ENCODE results near the gene NAALADL2.
"Not testable (repeated sequence)": the region's sequence is repeated elsewhere in the genome, so short reads cannot be mapped to it uniquely, and the experiment has no call there.

NAALADL2 gene

DNA sequence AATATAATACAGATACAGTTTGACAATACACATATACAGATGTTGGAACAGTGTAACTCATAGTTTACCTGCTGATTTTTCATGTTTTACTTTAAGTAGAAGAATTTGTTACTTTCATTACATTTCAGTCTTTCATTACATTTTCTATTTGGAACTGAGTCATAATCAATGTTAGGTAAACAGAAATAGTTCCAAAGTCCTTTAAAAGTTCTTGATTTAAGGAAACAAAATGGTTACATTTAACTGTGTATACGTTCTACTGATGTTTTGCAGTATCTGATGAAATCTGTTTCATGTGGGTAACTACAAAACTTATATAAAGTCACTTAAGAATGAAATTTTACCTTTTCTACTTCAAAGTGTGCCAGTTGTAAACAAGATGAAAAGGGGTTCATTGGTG, 721.2 kb downstream of the NAALADL2 start:
- H3K27me3 Mint-ChIP-seq: no peaks in the 10 kb centered on the region
- no peak overlapping the region for H3K4me3 Mint-ChIP-seq
- H3K36me3 Mint-ChIP-seq: no peaks in the 10 kb centered on the region
- H3K27ac Mint-ChIP-seq: no peak overlapping the region
- no peaks in the 10 kb centered on the region for H3K9me3 Mint-ChIP-seq (ENCODE audit: low read depth)
- no peaks in the 10 kb centered on the region for H3K4me1 Mint-ChIP-seq (ENCODE audit: low read depth)

GRCh38 chr3:175585898-175586297, 726.8 kb downstream of the NAALADL2 start:
- no peaks in the 10 kb centered on the region for H3K36me3 Mint-ChIP-seq
- H3K27ac Mint-ChIP-seq: no peak overlapping the region
- no peak overlapping the region for H3K4me3 Mint-ChIP-seq
- H3K4me1 Mint-ChIP-seq (ENCODE audit: low read depth): no peaks in the 10 kb centered on the region
- no peaks in the 10 kb centered on the region for H3K27me3 Mint-ChIP-seq
- H3K9me3 Mint-ChIP-seq (ENCODE audit: low read depth): peaks cover 3% of the 10 kb centered on the region

DNA sequence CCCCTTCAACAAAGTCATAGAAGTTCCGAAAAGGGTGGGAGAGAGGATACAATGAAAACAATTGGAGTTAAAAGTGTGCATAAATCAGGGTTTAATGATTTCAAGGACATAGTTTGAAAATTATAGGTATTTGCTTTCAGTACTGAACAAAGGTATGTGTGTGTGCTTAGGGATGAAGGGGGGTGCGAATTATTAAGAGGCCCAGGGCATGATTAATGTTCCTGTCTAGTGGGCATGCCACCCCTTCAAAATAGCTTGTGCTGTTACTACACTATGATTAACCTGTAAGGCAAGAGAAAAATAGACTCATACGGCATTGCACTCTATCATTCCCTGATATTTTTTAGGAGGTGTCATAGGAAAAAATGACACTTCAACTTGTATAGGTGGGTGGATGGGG, 731.6 kb downstream of the NAALADL2 start:
- no peaks in the 10 kb centered on the region for H3K27me3 Mint-ChIP-seq
- no peak overlapping the region for H3K27ac Mint-ChIP-seq
- no peak overlapping the region for H3K4me3 Mint-ChIP-seq
- H3K36me3 Mint-ChIP-seq: no peaks in the 10 kb centered on the region
- peaks cover 9% of the 10 kb centered on the region for H3K9me3 Mint-ChIP-seq (ENCODE audit: low read depth)
- H3K4me1 Mint-ChIP-seq (ENCODE audit: low read depth): no peaks in the 10 kb centered on the region

- Mint-ChIP-seq H3K4me3 (no peak overlapping the region), H3K9me3 (ENCODE audit: low read depth) (peaks cover 9% of the 10 kb centered on the region), H3K27ac (no peak overlapping the region), H3K4me1 (ENCODE audit: low read depth) (no peaks in the 10 kb centered on the region), H3K36me3 (no peaks in the 10 kb centered on the region), H3K27me3 (no peaks in the 10 kb centered on the region)
These were observed 732.2 kb downstream of the NAALADL2 start for GRCh38 chr3:175591375-175591774.

GRCh38 chr3:175593331-175593730, 734.2 kb downstream of the NAALADL2 start:
- H3K9me3 Mint-ChIP-seq (ENCODE audit: low read depth): peaks cover 6% of the 10 kb centered on the region
- H3K27ac Mint-ChIP-seq: no peak overlapping the region
- no peak overlapping the region for H3K4me3 Mint-ChIP-seq
- H3K27me3 Mint-ChIP-seq: no peaks in the 10 kb centered on the region
- H3K36me3 Mint-ChIP-seq: no peaks in the 10 kb centered on the region
- H3K4me1 Mint-ChIP-seq (ENCODE audit: low read depth): no peaks in the 10 kb centered on the region

GRCh38 chr3:175598740-175599139, 739.6 kb downstream of the NAALADL2 start:
- Mint-ChIP-seq H3K36me3 (no peaks in the 10 kb centered on the region), H3K27ac (no peak overlapping the region), H3K4me3 (no peak overlapping the region), H3K4me1 (ENCODE audit: low read depth) (no peaks in the 10 kb centered on the region), H3K27me3 (no peaks in the 10 kb centered on the region), H3K9me3 (ENCODE audit: low read depth) (peaks cover 6% of the 10 kb centered on the region)

DNA sequence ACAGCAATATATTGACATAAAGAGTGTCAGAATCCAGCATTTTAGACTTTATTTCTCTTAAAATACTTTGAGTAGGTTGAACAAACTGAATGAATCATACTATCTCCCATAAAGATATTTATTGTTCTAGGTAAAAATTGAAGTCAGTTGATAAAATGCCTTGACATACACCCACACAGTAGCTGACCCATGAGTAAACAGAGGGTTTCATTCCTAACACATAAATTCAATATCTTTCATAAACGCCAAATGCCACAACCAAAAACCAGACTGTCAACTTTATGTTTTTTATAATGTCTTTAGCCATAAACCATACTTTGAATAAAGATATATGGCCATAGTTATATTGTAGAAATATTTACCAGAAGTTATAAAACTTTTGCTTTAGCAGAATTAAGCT, 742.4 kb downstream of the NAALADL2 start:
- no peak overlapping the region for H3K4me3 Mint-ChIP-seq
- no peaks in the 10 kb centered on the region for H3K9me3 Mint-ChIP-seq (ENCODE audit: low read depth)
- H3K36me3 Mint-ChIP-seq: no peaks in the 10 kb centered on the region
- no peak overlapping the region for H3K27ac Mint-ChIP-seq
- H3K4me1 Mint-ChIP-seq (ENCODE audit: low read depth): no peaks in the 10 kb centered on the region
- no peaks in the 10 kb centered on the region for H3K27me3 Mint-ChIP-seq

DNA sequence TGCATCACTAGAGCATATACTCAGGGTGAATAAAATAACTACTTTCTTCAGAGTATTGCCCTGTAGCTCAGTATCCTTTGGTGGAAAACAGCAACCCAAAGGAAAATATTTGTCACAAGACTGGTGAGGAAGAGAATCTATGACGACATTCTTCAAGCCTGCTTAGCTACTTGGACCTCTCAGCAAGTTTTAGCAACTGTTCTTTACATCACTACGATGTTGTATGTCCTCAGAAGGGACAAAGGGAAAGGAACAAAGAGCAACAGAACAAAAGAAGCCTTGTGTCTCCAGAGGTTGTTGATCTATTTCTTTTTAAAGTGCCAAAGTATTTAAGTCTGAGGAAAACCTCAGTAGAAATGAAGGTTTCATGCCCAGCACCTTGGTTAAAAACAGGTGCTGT, 746.7 kb downstream of the NAALADL2 start:
- no peaks in the 10 kb centered on the region for H3K36me3 Mint-ChIP-seq
- H3K4me3 Mint-ChIP-seq: no peak overlapping the region
- no peaks in the 10 kb centered on the region for H3K4me1 Mint-ChIP-seq (ENCODE audit: low read depth)
- H3K27ac Mint-ChIP-seq: no peak overlapping the region
- H3K27me3 Mint-ChIP-seq: no peaks in the 10 kb centered on the region
- no peaks in the 10 kb centered on the region for H3K9me3 Mint-ChIP-seq (ENCODE audit: low read depth)

GRCh38 chr3:175606650-175607318, 747.6 kb downstream of the NAALADL2 start:
- no peak overlapping the region for H3K27ac Mint-ChIP-seq
- H3K4me3 Mint-ChIP-seq: no peak overlapping the region
- H3K9me3 Mint-ChIP-seq (ENCODE audit: low read depth): no peaks in the 10 kb centered on the region
- H3K27me3 Mint-ChIP-seq: no peaks in the 10 kb centered on the region
- no peaks in the 10 kb centered on the region for H3K4me1 Mint-ChIP-seq (ENCODE audit: low read depth)
- no peaks in the 10 kb centered on the region for H3K36me3 Mint-ChIP-seq

DNA sequence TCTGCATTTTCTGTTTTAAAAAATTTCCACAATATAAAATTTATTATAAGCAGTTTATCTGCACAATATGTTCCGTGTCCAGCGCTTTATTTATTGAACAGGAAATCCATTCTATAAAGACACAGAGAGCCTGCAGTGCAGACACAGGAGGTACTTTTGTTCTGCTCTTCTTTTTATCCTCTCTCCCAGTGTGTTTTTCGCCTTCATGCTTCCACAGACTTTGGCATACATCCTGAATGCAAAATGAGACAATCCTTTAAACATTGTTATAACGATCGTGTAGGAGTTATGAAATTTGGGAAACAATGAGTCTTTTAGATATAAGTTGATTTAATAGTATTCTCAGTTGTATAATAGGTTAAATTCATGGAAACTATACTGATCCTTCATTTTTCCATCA, 749.2 kb downstream of the NAALADL2 start:
- no peaks in the 10 kb centered on the region for H3K9me3 Mint-ChIP-seq (ENCODE audit: low read depth)
- H3K4me1 Mint-ChIP-seq (ENCODE audit: low read depth): no peaks in the 10 kb centered on the region
- no peaks in the 10 kb centered on the region for H3K36me3 Mint-ChIP-seq
- no peak overlapping the region for H3K27ac Mint-ChIP-seq
- no peaks in the 10 kb centered on the region for H3K27me3 Mint-ChIP-seq
- no peak overlapping the region for H3K4me3 Mint-ChIP-seq

DNA sequence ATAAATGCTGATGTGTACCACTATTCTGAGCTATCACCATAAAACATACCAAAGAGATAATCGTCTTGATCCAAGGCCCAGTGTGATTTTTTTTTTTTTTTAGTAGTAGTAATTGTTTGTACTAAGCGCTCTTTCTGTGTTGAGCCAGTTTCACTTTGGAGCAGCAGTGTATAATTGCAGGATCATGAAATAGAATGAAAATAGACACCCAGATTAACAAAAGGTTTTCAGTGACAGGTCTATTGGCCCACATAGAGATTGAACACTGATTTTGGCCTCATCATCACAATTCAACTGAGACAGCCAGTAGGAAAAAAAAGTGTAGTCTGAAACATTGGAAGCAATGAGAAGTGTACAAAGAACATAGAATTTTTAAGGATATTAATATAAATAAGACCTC, 749.8 kb downstream of the NAALADL2 start:
- Mint-ChIP-seq H3K4me1 (ENCODE audit: low read depth) (no peaks in the 10 kb centered on the region), H3K9me3 (ENCODE audit: low read depth) (no peaks in the 10 kb centered on the region), H3K27ac (no peak overlapping the region), H3K27me3 (no peaks in the 10 kb centered on the region), H3K36me3 (no peaks in the 10 kb centered on the region), H3K4me3 (no peak overlapping the region)

DNA sequence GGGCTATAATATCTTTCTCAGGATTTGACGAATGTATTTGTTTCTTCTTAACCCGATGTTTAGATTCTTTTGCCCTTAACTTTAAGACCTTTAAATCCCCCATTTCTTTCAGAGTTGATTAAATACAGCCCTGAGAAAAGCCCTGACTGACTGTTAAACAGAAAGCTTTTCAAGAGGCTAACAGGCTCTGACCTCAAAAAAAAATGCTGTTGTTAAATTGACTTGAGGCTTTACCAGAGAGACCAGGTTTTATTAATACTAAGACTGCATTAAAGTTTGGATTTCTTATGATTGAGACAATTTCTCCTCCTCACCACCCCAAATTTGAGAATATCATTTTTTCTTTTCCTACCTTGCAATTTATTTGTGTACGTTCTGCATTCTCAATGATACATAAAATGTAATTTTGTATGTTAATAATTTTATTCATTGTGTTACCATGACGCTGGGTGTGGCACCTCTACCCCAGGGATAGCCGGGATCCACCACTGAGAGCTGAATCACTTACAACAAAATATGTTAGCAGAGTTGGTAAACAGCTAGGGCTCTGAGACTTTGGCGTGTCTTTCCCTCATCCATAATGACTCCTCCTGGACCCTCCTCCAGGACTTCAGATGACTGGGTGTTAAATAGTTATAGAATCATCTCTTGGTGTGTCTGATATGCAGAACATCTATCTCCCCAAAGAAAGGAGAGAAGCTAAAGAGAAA, 753.5 kb downstream of the NAALADL2 start:
- H3K4me1 Mint-ChIP-seq (ENCODE audit: low read depth): no peaks in the 10 kb centered on the region
- H3K4me3 Mint-ChIP-seq: no peak overlapping the region
- no peaks in the 10 kb centered on the region for H3K9me3 Mint-ChIP-seq (ENCODE audit: low read depth)
- H3K27me3 Mint-ChIP-seq: no peaks in the 10 kb centered on the region
- H3K27ac Mint-ChIP-seq: no peak overlapping the region
- H3K36me3 Mint-ChIP-seq: no peaks in the 10 kb centered on the region

- H3K9me3 Mint-ChIP-seq (ENCODE audit: low read depth); H3K4me1 Mint-ChIP-seq (ENCODE audit: low read depth); H3K4me3 Mint-ChIP-seq; H3K27ac Mint-ChIP-seq; H3K27me3 Mint-ChIP-seq; H3K36me3 Mint-ChIP-seq: not testable (repeated sequence)
These were observed 755.0 kb downstream of the NAALADL2 start for GRCh38 chr3:175614107-175614506.

- H3K27ac Mint-ChIP-seq: no peak overlapping the region
- H3K4me1 Mint-ChIP-seq (ENCODE audit: low read depth): no peaks in the 10 kb centered on the region
- no peaks in the 10 kb centered on the region for H3K36me3 Mint-ChIP-seq
- H3K27me3 Mint-ChIP-seq: no peaks in the 10 kb centered on the region
- no peaks in the 10 kb centered on the region for H3K9me3 Mint-ChIP-seq (ENCODE audit: low read depth)
- H3K4me3 Mint-ChIP-seq: no peak overlapping the region
These were observed 758.1 kb downstream of the NAALADL2 start for GRCh38 chr3:175617247-175617646.

DNA sequence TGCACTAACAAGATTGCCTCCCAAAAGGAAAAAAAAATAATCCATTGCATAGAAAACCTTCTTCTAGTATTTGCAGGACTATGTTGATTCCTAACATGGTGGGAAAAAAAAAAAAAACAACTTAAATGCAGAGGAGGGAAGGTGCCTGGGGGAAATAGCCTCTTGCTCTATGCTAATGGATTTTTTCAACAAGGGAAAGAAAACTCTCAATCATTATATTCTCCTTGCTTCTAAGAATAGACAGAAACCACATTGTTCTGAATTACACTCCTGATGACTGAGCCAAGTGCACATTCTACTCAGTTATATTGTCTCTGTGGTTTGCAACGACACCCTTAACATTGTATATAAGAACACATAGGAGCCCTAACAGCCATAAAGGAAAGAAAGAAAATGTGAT, 760.2 kb downstream of the NAALADL2 start:
- H3K9me3 Mint-ChIP-seq (ENCODE audit: low read depth): peaks cover 6% of the 10 kb centered on the region
- H3K36me3 Mint-ChIP-seq: no peaks in the 10 kb centered on the region
- H3K27me3 Mint-ChIP-seq: no peaks in the 10 kb centered on the region
- no peaks in the 10 kb centered on the region for H3K4me1 Mint-ChIP-seq (ENCODE audit: low read depth)
- H3K4me3 Mint-ChIP-seq: no peak overlapping the region
- H3K27ac Mint-ChIP-seq: no peak overlapping the region

DNA sequence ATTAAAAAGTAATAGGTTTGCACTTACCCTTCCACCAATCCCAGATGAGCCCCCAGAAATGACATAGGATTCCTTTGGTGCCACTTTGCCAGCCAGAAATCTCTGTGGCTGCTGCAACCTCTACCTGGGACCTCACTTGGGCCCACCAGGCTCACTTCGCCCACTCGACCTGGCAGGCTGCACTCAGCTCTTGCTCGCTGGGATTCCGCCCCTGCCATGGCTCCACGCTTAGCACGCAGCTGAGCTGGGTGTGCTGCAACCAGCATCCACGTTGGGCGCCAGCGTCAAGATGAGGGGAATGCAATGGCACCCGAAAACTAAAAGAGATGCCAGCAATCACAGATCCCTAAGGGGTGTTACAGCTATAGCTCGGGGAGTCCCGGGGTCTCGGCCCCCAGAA, 761.0 kb downstream of the NAALADL2 start:
- Mint-ChIP-seq H3K36me3 (no peaks in the 10 kb centered on the region), H3K9me3 (ENCODE audit: low read depth) (peaks cover 11% of the 10 kb centered on the region), H3K27me3 (no peaks in the 10 kb centered on the region), H3K4me1 (ENCODE audit: low read depth) (no peaks in the 10 kb centered on the region), H3K27ac (no peak overlapping the region), H3K4me3 (no peak overlapping the region)
